HG03558 (cell line): ENCODE measurements around the gene PRR15L.
"Not testable (repeated sequence)": the region's sequence is repeated elsewhere in the genome, so short reads cannot be mapped to it uniquely, and the experiment has no call there.

Experiments used
- ATAC-seq: cut with Tn5 transposase; IDR thresholded peaks from one replicate; pipeline ENCODE4 v1.9.1; 2021; ENCODE audit warnings: moderate number of reproducible peaks; ENCODE audit not compliant: unreplicated experiment; ENCODE audit errors: extremely low read depth

PRR15L gene, protein sequence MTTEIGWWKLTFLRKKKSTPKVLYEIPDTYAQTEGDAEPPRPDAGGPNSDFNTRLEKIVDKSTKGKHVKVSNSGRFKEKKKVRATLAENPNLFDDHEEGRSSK

DNA sequence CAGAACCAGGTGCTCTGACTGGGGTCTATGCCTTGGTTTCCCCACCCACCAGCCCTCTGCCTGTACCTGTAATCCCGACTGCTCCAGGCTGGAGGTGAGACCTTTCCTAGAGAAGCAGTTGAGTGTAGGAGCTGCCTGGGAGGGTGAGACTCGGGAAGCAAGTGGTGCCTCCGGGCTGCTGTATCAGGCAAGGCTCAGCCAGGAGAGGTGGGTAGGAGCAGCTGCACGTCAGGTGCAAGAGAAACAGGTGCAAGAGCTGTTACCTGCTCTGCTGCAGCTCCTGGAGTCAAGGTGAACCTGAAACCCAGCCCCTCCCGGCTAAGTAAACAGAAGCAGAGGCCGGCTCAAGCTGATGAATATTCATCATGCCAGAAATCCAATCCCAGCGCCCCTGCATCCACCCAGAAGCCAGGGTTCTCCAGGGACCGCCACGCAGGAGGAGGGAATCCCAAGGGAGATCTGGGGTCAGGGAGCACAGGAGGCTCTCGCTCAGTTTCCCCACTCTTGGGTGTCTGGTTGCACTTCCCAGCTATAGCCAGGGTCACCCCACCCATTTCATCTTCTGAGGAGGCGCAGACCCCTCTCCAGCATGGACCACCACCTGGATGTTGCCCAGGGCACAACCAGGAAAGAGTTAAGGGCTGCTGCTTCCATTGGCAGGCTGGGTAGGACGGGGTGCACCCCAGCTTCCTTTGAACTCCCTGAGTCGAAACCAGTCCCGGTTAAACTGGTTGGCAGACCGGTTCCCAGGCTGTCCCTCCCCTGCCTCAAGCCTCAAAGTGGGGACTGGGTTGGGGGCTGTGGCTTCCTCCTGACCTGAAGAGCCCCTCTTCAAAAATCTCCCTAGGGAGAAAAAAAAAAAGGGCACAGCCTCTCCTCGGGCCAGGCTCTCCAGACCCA lies at the start of gene PRR15L:
PRR15L (minus strand) TSS at position 293 of the 900 bp plus-strand sequence. CDS start 4,649 bp downstream, outside the sequence.
- no peak for ATAC-seq

DNA sequence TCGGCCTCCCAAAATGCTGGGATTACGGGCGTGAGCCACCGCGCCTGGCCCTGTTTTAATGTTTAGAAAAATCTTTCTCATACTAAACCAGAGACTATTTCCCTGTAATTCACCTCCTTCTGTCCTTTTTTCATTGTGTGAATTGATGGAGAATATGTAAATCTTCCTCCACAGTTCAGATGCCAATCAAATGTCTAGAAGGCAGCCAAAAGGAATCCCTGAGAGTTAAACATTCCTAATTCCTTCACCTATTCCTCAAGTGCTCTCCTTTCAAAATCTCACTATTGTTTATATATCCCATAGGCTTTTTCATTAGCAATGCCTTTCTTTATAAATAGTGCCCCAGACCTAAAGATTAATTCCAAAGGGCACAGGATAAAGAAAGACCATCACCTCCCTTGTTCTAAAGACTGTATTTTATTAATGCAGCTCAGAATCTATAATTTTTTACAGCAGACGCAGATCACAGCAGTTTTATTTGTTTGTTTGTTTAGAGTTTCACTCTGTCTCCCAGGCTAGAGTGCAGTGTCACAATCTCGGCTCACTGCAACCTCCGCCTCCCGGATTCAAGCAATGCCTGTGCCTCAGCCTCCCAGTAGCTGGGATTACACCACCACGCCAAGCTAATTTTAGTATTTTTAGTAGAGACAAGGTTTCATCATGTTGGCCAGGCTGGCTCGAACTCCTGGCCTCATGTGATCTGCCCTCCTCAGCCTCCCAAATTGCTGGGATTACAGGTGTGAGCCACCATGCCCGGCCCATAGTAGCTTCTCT lies 49.4 kb upstream of the PRR15L start:
- no peak for ATAC-seq

DNA sequence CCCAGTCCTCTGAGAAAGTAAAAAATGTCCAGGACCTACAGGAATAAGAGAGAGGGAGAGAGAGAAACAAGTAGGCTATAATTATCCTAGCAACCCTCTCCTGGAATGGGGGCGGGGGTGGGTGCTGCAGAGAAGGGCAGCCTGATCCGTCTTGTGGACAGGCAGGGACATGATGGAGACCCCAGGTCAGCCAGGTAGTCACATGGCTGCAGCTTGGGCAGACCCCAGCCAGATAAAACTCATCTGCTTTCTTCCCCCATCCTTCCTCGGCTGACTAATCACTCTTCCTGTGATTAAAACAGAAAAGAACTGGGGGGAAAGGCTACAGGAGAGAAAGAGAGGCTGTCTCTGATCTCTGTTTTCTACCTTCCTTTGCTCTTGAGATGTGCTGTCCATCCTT lies 47.3 kb upstream of the PRR15L start:
- no peak for ATAC-seq

DNA sequence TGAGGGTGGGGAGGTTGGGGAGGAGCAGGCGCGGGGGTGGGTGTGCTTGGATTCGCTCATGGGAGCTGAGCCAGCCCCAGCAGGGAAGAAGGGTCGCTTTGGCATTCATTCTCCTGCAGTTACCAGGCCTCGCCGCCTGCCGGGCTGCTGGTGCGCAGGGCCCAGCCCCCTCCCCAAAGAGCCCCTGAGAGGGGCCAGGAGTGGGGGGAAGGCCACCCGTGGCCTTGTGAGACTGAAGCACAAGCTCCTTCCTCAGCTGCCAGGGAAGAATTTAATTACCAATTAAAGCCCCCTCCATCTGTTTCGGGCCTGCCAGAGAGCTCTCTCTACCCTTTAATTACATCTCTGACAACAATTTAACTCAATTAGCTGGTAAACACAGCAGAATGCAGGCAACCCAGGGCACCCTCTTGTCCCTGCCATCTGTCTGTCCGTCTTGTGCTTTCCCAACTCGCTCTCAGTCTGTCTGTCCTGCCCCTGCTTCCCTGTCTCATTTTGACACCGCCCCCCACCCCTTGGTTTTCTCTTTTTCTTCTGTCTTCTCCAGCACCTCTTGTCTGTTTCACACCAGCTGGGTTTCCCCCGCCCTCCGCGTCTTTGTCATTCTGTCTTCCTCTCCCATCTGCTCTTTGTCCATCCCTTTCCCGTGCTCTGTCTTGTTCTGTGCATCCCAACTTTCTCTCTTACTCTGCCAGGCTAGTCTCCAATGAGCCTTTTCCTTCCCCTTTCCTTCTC lies 45.9 kb upstream of the PRR15L start:
- ATAC-seq, result no peak

DNA sequence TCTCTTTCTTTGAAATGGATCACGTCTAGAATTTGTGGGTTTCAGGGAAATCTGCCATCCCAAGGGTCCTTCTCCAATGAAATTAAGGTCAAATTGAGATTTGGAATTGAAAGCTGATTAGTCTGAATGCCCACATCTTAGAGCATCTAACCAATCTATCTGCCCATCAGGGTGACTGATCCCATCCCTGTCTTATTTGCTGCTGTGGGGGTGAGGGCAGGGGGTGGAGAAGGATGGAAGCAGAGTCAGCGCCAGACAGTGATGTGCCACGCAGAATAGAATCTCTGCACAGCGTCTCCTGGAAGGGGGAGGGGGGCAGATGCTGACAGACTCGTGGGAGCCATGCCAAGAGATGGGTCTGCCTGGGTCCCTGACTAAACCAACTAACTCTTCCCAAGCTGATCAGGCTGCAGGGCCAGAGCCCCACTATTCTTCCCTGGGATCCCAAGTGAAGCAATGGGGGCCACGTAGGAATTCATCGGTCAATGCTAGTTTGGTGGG lies 45.3 kb upstream of the PRR15L start:
- ATAC-seq, result no peak

DNA sequence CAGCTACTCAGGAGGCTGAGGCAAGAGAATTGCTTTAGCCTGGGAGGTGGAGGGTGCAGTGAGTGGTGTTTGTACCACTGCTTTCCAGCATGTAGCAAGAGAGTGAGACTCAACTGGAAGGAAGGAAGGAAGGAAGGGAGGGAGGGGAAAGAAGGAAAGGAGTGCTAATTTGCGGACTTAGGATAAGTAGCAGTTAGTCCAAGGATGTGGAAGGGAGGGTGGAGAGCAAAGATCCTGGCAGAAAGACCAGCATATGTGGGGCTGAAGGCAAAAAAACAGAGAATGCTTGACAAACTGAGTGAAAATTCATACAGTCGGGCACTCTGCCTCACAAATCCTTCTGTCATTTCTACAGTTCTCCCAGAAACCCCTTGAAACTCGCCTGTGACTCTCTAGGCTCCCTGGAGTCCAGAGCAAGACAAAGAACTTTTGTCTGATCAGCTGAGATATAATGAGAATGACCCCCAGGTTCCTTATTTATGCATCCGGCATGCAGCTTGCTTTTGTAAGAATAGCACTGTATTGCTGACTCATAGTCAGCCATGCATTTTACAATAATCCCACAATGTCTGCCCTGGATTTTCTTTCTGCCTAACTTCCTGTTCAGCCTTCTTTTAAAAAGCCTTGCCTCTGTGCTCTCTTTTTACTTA lies 44.7 kb upstream of the PRR15L start:
- no peak for ATAC-seq

DNA sequence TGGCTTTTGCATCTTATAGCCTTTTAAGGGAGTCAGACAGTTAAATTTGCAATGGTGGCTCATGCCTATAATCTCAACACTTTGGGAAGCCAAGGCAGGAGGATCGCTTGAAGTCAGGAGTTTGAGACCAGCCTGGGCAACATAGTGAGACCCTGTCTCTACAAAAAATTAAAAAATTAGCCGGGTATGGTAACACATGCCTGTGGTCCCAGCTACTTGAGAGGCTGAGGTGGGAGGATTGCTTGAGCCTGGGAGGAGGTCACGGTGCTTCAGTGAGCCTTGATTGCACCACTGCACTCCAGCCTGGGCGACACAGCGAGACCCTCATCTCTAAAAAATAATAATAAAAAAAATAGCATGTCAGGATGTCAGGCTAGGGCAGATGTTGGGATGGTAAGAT lies 44.0 kb upstream of the PRR15L start:
- ATAC-seq, result not testable (repeated sequence)

DNA sequence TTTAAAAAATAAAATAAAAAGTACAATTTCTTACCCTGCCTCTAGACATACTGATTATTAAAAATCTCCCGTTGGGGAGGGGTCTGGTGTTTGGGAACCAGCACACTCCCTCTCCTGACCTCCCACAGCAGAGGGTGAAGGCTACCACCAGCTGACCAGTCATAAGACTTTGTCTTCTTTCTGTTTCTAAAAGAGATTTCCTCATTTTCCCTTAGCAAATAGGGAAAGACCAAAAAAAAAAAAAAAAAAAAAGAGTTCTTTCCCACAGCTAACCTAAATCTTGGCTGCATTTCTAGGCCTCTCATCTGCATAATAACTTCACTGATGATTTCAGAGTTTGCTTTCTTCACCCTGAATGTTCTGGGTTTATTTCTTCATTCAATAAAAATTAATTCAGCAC lies 43.5 kb upstream of the PRR15L start:
- ATAC-seq, result no peak

DNA sequence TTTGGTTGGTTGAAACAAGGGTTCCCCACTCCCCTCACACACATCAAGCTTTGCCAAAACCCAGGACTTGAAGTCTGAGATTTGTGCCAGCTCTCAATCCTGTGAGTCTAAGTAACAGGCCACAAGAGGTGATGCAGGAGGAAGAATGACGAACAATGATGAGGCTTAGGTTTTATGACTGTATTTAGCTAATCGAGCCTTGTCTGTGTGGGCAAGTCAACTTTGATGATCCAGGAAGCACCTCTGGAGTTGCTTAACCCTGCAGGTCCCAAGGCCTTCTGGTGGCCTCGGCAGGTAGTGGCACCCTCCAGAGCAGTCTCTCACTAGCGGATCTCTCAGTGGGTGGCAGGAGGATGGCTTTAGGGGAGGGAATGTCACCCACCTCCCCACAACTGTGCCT lies 41.9 kb upstream of the PRR15L start:
- no peak for ATAC-seq

DNA sequence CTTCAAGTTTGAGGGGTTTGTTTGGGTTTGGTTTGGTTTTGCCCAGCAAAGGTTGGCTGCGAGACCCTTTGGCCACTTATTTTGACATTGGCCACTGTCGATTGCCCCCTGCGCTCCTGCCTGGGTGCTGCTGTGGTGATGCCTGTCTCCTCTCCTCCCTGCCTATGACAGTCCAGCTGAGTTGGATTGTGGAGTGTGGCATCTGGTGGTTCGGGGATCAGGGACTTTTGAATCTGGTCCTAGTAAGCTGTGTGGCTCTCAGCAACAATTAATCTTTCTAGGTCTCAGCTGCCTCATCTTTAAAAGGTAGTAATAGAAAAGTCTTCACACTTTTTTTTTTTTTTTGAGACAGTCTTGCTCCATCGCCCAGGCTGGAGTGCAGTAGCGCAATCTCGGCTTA lies 40.4 kb upstream of the PRR15L start:
- no peak for ATAC-seq

DNA sequence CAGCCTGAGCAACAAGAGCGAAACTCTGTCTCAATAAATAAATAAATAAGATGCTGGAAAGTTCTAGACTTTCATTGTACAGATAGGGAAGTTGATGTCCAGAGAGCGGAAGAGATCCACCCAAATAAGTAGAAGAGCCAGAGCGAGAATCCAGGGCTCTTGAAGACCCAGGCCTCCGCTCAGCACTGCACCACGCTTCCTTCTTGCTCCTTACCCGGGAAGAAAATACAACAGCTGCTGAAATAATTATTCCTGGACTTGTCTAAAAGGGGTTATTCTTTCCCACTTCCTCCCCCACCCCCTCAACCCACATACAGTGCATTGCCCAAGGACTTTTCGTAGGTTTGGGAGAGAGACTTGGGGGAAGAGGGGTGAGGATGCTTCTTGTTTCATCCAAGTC lies 39.9 kb upstream of the PRR15L start:
- no peak for ATAC-seq

DNA sequence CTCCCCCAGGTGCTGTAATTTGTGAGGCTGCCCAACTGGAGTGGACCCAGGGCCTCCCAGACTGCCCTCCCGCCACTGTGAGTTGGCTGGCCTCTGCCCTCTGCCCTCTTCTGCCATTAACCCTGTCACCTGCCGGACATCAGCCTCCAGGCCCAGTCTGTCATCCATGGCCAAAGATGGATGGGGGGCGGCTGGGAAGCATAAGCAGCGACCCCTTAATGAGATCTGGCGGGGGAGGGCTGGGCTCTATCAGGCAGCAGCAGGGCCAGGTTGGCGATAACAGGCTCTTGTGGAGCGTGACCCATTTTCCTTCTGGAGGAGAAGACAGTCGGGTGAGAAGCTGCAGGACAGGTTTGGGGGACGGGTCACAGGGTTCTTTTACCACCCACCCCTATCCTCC lies 38.5 kb upstream of the PRR15L start:
- ATAC-seq, result no peak

DNA sequence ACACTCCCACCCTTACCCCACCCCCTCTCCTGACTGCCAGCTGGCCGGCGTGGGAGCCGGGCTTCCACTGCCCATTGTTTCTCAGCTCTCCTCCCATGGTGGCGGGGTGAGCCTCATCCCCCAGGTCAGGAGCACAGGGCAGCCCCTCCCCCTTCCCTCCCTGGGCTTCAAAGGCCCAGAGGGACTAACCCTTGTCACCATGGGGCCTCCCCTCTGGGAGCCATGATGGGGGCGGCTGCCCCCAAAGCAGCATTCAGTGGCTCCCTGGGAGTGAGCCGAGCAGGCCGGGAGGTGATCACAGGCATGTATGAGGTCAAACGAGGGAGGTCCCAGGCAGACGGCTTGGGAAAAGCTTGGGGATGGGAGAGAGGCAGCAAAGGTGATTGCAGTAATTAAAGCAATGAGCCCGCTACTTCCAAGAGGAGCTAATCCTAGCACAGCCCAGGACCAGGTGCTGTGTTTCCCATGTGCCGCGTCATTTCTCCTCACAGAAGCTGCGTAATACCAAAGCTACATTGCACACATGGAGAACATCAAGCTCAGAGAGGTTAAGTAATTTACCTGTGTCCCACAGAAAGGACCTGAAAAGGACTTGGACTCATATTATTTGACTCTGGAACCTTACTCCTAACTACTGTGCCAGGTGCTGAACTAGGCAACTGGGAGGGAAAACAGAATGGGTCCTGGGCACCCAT lies 37.7 kb upstream of the PRR15L start:
- no peak for ATAC-seq

DNA sequence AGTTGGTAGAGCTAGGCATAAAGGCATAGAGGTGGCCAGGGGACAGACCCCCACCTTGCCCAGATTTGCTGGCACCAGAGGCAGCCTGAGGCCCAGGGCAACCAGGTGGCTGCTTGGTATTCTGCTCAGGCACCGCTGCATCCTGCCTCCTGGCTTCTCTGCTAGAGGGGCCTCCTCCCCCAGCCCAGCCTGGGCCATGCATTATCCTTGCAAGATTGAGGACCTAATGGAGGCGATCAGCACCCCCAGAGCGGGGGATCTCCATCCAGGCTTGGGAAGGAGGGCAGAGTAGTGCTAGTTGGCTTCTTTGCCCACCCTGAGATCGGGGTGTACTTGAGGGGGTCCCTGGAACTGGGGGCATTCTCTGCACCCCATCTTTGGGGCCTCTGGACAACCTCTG lies 37.0 kb upstream of the PRR15L start:
- ATAC-seq, result no peak

DNA sequence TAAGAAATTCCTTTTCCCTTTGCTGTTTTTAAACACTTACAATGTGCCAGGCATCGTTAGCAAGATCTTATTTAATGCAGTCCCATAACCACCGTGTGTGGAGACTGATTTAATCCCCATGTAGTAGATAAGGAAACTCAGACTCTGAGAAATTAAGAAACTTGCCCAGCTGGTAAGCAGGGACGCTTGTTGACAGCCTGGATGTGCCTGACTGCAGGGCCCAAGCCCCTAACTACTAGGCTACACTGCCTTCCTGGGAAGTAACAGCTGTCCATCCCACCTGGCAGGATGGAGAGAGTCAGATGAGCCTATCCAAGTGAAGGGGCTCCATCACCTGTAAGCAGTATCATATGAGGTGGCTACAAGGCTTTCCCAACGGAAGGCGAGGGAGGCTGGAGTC lies 36.3 kb upstream of the PRR15L start:
- no peak for ATAC-seq

DNA sequence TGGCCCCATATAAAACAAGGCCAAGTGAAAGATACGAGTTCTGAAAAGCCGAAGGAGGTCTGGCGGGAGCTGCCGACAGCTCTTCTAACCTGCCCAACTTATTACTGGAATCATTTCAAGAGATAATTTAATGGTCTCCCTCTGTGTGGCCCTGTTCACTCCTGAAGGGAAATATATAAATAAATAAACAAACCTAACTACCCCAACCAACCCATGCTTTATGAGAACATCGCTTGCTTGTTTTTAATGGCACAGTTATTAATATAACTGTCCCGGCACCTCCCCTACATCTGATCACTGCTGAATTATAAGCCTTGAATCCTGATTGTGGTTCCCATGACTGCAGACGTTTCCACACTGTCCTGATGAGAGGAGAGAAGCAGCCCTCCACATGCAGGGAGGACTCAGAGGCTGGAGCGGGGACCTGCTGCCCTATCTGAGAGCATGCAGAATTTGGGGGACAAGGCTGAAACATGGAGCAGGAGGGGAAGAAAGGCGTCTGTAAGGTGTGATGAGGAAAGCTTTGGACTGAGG lies 35.4 kb upstream of the PRR15L start:
- ATAC-seq, result no peak

DNA sequence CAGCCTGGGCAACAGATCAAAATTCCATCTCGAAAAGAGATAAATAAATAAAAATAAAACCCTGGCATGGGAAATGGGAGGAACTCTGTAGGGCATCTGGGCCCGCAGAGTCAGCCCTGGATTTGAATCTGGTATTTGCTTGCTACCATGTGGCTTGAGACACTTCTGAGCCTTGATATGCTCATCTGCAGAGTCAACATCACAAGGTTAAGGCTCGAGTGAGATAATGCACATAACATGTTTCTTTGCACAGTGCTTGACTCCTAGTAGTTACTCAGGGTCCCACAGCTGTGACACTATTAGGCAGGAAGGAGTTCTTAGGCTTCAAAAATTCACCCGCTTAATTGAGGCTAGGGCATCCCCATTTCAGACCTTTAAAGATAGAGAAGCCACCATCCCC lies 34.5 kb upstream of the PRR15L start:
- no peak for ATAC-seq

DNA sequence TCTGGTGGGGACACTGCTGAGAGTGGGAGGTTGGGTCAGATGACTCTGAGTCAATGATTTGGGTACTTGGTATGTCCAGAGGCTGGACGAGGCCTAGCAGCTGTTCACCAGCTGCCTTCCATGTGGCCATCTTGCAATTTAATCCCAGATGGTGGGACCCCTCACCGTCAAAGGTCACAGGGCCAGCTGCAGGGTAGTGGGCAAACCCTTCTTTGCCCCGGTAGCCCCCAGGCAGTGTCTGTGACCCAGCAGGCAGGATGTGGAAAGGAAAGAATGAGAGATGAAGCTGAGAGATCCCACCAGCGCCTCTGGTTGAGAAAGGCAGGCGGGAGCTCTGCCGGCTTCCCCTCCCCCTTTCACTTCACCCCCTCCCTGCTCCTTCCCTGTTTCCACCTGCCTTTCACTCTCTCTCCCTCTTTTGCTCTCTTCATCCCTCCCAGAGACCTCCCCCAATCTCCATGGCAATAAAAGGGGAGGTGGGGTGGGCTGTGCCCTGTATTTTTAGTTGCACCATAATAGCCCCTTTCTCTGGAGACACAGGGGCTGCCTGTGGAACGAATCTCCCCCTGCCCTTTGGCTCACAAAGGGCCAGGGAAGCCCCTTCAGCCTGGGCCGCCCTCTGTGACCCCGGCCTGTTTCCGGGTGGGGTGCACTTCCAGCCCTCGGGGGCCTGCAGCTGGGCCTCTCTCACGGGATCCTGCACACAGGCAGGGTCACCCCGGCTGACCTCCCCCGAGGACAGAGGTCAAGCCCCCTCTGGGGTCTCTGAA lies 33.5 kb upstream of the PRR15L start:
- ATAC-seq, result no peak
